Gastrocnemius medialis (tissue), 4 donors: ENCODE results near the gene SDK2.

ENCODE experiments used
- POLR2A ChIP-seq, 2 donors: fragments of 450-650 bp; IDR thresholded peaks; one replicate each; pipeline ENCODE4 v1.6.1; 2017; ENCODE audit warnings: antibody characterized with exemption in 2 of 2, mild to moderate bottlenecking in 2 of 2, moderate library complexity in 2 of 2
- TF ChIP-seq, protein P1 (sequence below), 5 experiments: fragments of 450-650 bp in 3 of 5; fragments of 200-600 bp in 2 of 5; sonication (generic) in 2 of 5; IDR thresholded peaks in 4 of 5; conservative IDR thresholded peaks in 1 of 5; 1 replicate in 4 of 5; 2 replicates in 1 of 5; pipeline ENCODE4 v1.5.1; 2016 to 2019; ENCODE audit warnings: antibody characterized with exemption in 5 of 5, mild to moderate bottlenecking in 3 of 5, moderate library complexity in 3 of 5

DNA sequence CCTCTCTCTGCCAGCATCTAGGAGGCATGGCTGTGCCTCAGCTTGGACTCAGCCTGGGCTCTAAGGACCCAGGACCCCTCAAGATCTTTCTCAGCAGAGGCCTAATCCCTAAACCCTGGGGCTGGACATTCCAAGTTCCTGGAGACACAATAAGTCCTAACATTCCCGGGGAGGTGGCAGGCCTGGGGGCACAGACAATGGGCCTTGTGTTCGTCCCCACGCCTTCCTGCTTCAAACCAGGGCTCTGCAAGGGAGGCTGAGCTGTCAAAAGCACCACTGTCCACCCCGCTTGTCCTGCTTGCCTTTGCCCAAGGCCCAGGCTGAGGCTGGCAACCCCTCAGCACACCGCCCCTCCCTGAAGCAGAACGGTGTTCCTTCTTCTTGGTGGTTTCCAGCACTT is 13.7 kb downstream of the SDK2 start:
- TF ChIP-seq, protein P1, sequence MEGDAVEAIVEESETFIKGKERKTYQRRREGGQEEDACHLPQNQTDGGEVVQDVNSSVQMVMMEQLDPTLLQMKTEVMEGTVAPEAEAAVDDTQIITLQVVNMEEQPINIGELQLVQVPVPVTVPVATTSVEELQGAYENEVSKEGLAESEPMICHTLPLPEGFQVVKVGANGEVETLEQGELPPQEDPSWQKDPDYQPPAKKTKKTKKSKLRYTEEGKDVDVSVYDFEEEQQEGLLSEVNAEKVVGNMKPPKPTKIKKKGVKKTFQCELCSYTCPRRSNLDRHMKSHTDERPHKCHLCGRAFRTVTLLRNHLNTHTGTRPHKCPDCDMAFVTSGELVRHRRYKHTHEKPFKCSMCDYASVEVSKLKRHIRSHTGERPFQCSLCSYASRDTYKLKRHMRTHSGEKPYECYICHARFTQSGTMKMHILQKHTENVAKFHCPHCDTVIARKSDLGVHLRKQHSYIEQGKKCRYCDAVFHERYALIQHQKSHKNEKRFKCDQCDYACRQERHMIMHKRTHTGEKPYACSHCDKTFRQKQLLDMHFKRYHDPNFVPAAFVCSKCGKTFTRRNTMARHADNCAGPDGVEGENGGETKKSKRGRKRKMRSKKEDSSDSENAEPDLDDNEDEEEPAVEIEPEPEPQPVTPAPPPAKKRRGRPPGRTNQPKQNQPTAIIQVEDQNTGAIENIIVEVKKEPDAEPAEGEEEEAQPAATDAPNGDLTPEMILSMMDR (IDR thresholded peaks at IDR 0.05 in 4 of 5, conservative IDR thresholded peaks at IDR 0.05 in 1 of 5): no peak
- no peak for TF ChIP-seq POLR2A (IDR thresholded peaks at IDR 0.05)
